ENCODE measurements around the gene MXD3.
"Not testable (repeated sequence)": the region's sequence is repeated elsewhere in the genome, so short reads cannot be mapped to it uniquely, and the experiment has no call there.

Gene MXD3

GRCh38 chr5:177311723-177312648, at the start of gene MXD3:
TSS of gene MXD3 (minus strand) at chr5:177311898. CDS start at chr5:177311830, 68 bp downstream.
- Histone ChIP-seq H3K9ac (ENCODE audit: insufficient read length) (peak within 1 kb of the TSS; percentile 92), H3K9me3 (ENCODE audit: low read depth, low read length) (no peaks in the 10 kb centered on the region), H3K36me3 (ENCODE audit: insufficient read depth, low read length) (peaks cover 3% of the 10 kb centered on the region; the same call in 1 of the 2 replicates), H3K27ac (peak within 1 kb of the TSS; percentile 97), H3K4me3 (peak within 1 kb of the TSS; percentile 94)
- peak; percentile 89 for DNase-seq (ENCODE audit: low read depth, low spot score)
- TF ChIP-seq POLR2AphosphoS5 (IDR thresholded peaks at IDR 0.05; ENCODE audit: borderline replicate concordance, low read depth, low read length) (peak; percentile 61), EZH2 (IDR thresholded peaks at IDR 0.05) (no peak), FOXP2 (optimal IDR thresholded peaks at IDR 0.05; ENCODE audit: control extremely low read depth, extremely low read length, insufficient read depth) (no peak)

- not testable (repeated sequence) for H3K4me3 ChIP-seq; DNase-seq (ENCODE audit: low read depth, low spot score); H3K9ac ChIP-seq (ENCODE audit: insufficient read length); H3K9me3 ChIP-seq (ENCODE audit: low read depth, low read length); H3K36me3 ChIP-seq (ENCODE audit: insufficient read depth, low read length); H3K27ac ChIP-seq
Observed at GRCh38 chr5:177360740-177361139, 49.0 kb upstream of the MXD3 start.

- no peak for DNase-seq (ENCODE audit: low read depth, low spot score)
- TF ChIP-seq EZH2 (IDR thresholded peaks at IDR 0.05) (no peak), FOXP2 (optimal IDR thresholded peaks at IDR 0.05; ENCODE audit: control extremely low read depth, extremely low read length, insufficient read depth) (no peak), POLR2AphosphoS5 (IDR thresholded peaks at IDR 0.05; ENCODE audit: borderline replicate concordance, low read depth, low read length) (no peak)
- H3K9ac ChIP-seq (ENCODE audit: insufficient read length) = no peak overlapping the region
- no peak overlapping the region for H3K27ac ChIP-seq
- H3K4me3 ChIP-seq = no peak overlapping the region
- no peaks in the 10 kb centered on the region for H3K36me3 ChIP-seq (ENCODE audit: insufficient read depth, low read length)
- no peaks in the 10 kb centered on the region for H3K9me3 ChIP-seq (ENCODE audit: low read depth, low read length)
Observed at GRCh38 chr5:177359860-177360259, 48.2 kb upstream of the MXD3 start.

- H3K9ac ChIP-seq (ENCODE audit: insufficient read length) = no peak overlapping the region
- H3K27ac ChIP-seq = no peak overlapping the region
- H3K9me3 ChIP-seq (ENCODE audit: low read depth, low read length) = no peaks in the 10 kb centered on the region
- no peak overlapping the region for H3K4me3 ChIP-seq
- no peaks in the 10 kb centered on the region for H3K36me3 ChIP-seq (ENCODE audit: insufficient read depth, low read length)
- DNase-seq (ENCODE audit: low read depth, low spot score) = no peak
- no peak for TF ChIP-seq EZH2 (IDR thresholded peaks at IDR 0.05)
- no peak for TF ChIP-seq POLR2AphosphoS5 (IDR thresholded peaks at IDR 0.05; ENCODE audit: borderline replicate concordance, low read depth, low read length)
- no peak for TF ChIP-seq FOXP2 (optimal IDR thresholded peaks at IDR 0.05; ENCODE audit: control extremely low read depth, extremely low read length, insufficient read depth)
Observed at GRCh38 chr5:177359451-177359851, 47.8 kb upstream of the MXD3 start.

- H3K36me3 ChIP-seq (ENCODE audit: insufficient read depth, low read length) = no peaks in the 10 kb centered on the region
- peak overlapping the region; percentile 89 for H3K4me3 ChIP-seq
- DNase-seq (ENCODE audit: low read depth, low spot score) = no peak
- H3K27ac ChIP-seq = no peak overlapping the region
- no peaks in the 10 kb centered on the region for H3K9me3 ChIP-seq (ENCODE audit: low read depth, low read length)
- H3K9ac ChIP-seq (ENCODE audit: insufficient read length) = peak overlapping the region; percentile 59
- no peak for TF ChIP-seq FOXP2 (optimal IDR thresholded peaks at IDR 0.05; ENCODE audit: control extremely low read depth, extremely low read length, insufficient read depth)
- no peak for TF ChIP-seq POLR2AphosphoS5 (IDR thresholded peaks at IDR 0.05; ENCODE audit: borderline replicate concordance, low read depth, low read length)
- TF ChIP-seq EZH2 (IDR thresholded peaks at IDR 0.05) = no peak
Observed at GRCh38 chr5:177358370-177358819, 46.7 kb upstream of the MXD3 start.

- TF ChIP-seq FOXP2 (optimal IDR thresholded peaks at IDR 0.05; ENCODE audit: control extremely low read depth, extremely low read length, insufficient read depth) = no peak
- peak; percentile 66; the same call in 1 of the 2 replicates for TF ChIP-seq POLR2AphosphoS5 (IDR thresholded peaks at IDR 0.05; ENCODE audit: borderline replicate concordance, low read depth, low read length)
- no peak for TF ChIP-seq EZH2 (IDR thresholded peaks at IDR 0.05)
- Histone ChIP-seq H3K9me3 (ENCODE audit: low read depth, low read length) (no peaks in the 10 kb centered on the region), H3K9ac (ENCODE audit: insufficient read length) (peak within 1 kb of the TSS; percentile 59), H3K4me3 (peak within 1 kb of the TSS; percentile 89), H3K27ac (no peak within 1 kb of the TSS), H3K36me3 (ENCODE audit: insufficient read depth, low read length) (no peaks in the 10 kb centered on the region)
- DNase-seq (ENCODE audit: low read depth, low spot score) = peak; percentile 39
Observed at GRCh38 chr5:177357459-177358351, 46.0 kb upstream of the MXD3 start, which contains the start of gene RGS14. TSS of gene RGS14 (plus strand) at chr5:177357924. CDS start at chr5:177358025, 101 bp downstream.

- no peak overlapping the region for H3K27ac ChIP-seq
- H3K36me3 ChIP-seq (ENCODE audit: insufficient read depth, low read length) = no peaks in the 10 kb centered on the region
- no peak for DNase-seq (ENCODE audit: low read depth, low spot score)
- no peak for TF ChIP-seq POLR2AphosphoS5 (IDR thresholded peaks at IDR 0.05; ENCODE audit: borderline replicate concordance, low read depth, low read length)
- no peak for TF ChIP-seq FOXP2 (optimal IDR thresholded peaks at IDR 0.05; ENCODE audit: control extremely low read depth, extremely low read length, insufficient read depth)
- TF ChIP-seq EZH2 (IDR thresholded peaks at IDR 0.05) = no peak
- no peaks in the 10 kb centered on the region for H3K9me3 ChIP-seq (ENCODE audit: low read depth, low read length)
- no peak overlapping the region for H3K9ac ChIP-seq (ENCODE audit: insufficient read length)
- H3K4me3 ChIP-seq = peak overlapping the region; percentile 89
Observed at GRCh38 chr5:177357146-177357458, 45.4 kb upstream of the MXD3 start.

- H3K9ac ChIP-seq (ENCODE audit: insufficient read length) = no peak overlapping the region
- no peaks in the 10 kb centered on the region for H3K36me3 ChIP-seq (ENCODE audit: insufficient read depth, low read length)
- H3K27ac ChIP-seq = no peak overlapping the region
Observed at GRCh38 chr5:177356746-177357145, 45.0 kb upstream of the MXD3 start.

More at GRCh38 chr5:177356746-177357145, 45.0 kb upstream of the MXD3 start:
- H3K9me3 ChIP-seq (ENCODE audit: low read depth, low read length) = no peaks in the 10 kb centered on the region
- DNase-seq (ENCODE audit: low read depth, low spot score) = no peak
- no peak for TF ChIP-seq POLR2AphosphoS5 (IDR thresholded peaks at IDR 0.05; ENCODE audit: borderline replicate concordance, low read depth, low read length)
- no peak overlapping the region for H3K4me3 ChIP-seq
